GM18868 (cell line): ENCODE results near the gene PDK4.
"Not testable (repeated sequence)": the region's sequence is repeated elsewhere in the genome, so short reads cannot be mapped to it uniquely, and the experiment has no call there.

Experiments used
- ATAC-seq: cut with Tn5 transposase; IDR thresholded peaks from one replicate; pipeline ENCODE4 v1.9.1; 2021; ENCODE audit warnings: mild to moderate bottlenecking, moderate library complexity; ENCODE audit not compliant: unreplicated experiment

The PDK4 gene

DNA sequence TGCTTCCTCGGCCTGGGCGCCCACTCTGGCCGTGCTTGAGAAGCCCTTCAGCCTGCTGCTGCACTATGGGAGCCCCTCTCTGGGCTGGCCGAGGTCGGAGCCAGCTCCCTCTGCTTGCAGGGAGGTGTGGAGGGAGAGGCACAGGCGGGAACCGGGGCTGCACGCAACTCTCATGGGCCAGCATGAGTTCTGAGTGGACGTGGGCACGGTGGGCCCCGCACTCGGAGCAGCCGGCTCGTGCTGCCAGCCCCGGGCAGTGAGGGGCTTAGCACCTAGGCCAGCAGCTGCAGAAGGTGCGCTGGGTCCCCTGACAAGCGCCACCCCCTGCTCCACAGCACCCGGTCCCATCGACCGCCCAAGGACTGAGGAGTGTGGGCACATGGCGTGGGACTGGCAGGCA is 9.0 kb upstream of the PDK4 start:
- ATAC-seq, result no peak

DNA sequence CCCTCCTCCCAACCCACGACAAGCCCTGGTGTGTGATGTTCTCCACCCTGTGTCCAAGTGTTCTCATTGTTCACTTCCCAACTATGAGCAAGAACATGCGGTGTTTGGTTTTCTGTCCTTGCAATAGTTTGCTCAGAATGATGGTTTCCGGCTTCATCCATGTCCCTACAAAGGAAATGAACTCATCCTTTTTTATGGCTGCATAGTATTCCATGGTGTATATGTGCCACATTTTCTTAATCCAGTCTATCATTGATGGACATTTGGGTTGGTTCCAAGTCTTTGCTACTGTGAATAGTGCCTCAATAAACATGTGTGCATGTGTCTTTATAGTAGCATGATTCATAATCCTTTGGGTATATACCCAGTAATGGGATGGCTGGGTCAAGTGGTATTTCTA is 8.5 kb upstream of the PDK4 start:
- not testable (repeated sequence) for ATAC-seq

GRCh38 chr7:95604397-95604796 is 8.1 kb upstream of the PDK4 start:
- not testable (repeated sequence) for ATAC-seq

GRCh38 chr7:95602421-95602820 is 6.1 kb upstream of the PDK4 start:
- no peak for ATAC-seq

DNA sequence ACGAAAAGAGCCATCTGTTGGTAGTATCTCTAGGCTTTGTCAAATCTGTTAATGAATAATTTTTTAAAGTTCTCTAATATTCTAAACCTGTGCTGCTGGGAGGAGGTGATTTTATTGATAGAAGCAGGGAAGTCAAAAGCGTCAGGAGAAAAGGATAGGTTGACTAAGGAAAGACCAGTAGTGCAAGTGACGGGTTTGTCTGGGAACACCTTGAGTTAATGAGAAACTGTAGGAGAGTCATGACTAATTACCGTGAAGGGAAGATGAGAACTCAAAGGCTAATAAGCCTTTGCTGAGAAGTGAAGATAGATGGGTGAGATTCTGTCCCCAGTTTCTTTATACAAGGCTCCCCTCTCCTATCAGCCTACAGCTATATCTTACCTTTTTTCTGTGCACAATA is 5.0 kb upstream of the PDK4 start:
- ATAC-seq, result no peak

- no peak for ATAC-seq
Observed at GRCh38 chr7:95599069-95599468, 2.8 kb upstream of the PDK4 start.

- ATAC-seq, result no peak
Observed at GRCh38 chr7:95598511-95598910, 2.2 kb upstream of the PDK4 start.

GRCh38 chr7:95595746-95596197 is 544 bp downstream of the PDK4 start:
- no peak for ATAC-seq

DNA sequence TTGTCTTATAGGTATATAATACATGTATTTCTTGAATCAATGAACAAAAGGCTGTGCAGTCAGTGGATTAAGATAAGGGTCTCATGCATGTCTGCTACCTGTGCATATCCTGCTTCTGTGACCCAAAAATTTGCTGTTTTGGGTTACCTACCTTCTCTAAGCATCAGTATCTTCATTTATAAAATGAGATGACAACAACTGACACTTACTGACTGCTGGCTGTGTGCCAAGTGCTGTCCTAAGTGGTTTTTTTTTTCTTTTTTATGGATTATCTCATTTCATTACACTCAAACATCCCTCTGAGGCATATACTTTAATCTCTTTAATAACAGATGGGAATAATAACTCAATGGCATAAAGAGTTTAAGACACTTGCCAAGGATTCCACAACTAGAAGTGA is 2.1 kb downstream of the PDK4 start:
- ATAC-seq, result no peak

DNA sequence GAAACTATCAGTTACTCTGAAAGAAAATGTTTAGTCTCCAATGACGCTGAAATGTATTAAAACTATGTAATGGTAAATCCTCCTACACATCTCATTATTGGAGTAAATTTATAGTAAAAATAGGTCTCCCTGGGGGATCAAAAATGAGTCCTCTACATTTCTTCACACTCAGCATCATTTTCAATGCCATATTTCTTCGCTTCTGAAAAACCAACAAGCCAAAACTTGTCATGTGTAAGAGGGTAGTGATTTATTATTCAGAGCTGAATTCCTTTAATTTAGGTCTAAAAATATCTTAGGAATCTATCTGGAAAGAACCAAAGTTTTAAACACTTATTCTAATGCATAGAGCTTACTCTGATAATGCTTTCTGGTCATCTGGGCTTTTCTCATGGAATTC is 3.0 kb downstream of the PDK4 start:
- no peak for ATAC-seq

DNA sequence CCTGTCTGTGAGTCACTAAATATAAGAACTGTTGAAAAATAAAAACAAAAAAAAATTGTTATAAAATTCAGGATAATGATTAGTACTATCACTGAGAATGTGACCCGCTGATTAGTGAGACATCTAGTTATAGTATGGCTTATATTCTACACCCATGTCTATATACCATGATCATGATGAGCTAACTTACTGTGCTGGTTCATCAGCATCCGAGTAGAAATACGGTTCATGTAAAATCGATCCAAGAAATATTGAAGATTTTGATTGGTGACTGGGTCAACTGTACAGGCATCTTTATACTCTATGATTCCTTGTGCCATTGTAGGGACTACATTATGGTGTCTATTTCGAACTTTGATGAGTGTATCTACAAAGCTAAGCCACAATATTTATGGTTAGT is 3.7 kb downstream of the PDK4 start:
- no peak for ATAC-seq

- no peak for ATAC-seq
Observed at GRCh38 chr7:95590387-95591248, 5.7 kb downstream of the PDK4 start.

DNA sequence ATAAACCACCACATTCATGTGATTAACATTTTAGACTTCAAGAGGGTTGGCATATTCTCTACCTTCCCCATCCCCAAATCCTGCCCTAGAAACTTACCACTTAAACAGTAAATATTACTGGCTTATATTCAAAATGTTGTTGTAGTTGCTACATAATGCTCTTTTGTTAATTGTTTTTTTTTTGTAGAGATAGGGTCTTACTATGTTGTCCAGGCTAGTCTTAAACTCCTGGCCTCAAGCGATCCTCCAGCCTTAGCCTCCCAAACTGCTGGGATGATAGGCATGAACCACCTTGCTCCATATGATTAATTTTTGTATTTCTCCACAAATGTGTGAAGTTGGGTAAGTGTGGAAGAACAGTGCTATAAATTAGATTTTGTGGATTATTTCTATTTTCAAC is 6.5 kb downstream of the PDK4 start:
- no peak for ATAC-seq

- ATAC-seq, result no peak
Observed at GRCh38 chr7:95589031-95589430, 7.3 kb downstream of the PDK4 start.

- ATAC-seq, result no peak
Observed at GRCh38 chr7:95586951-95587301, 9.4 kb downstream of the PDK4 start.

- ATAC-seq, result no peak
Observed at GRCh38 chr7:95585426-95585789, 10.9 kb downstream of the PDK4 start.

DNA sequence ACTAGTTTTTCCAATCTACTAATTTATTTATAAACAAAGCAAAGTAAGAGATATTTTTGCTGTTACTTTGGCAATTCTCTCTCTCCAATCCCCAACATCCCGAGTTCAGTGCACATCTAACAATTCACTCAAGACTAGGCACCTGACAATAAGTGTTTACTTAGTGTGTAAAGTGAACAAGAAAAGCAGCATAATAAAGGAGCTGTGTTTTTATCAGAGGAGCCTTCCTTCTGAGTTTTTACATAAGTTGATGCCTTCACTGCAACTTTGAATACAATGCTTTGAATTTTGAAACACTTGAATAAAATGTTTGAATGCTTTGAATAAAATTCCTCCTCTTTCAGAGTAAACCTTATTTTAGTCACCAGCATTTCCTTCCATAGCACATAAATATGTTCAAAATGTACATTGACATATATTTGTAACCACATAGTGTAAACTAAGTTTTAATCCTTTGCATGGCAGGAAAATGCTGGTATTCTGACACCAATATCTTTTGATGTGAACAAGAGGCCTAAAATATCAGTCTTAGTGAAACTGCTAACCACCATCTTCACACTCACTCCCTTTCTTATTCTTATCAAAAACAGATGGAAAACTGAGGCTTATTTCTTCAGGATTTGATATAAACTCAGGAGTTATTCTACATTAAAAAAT is 11.4 kb downstream of the PDK4 start:
- ATAC-seq, result no peak

DNA sequence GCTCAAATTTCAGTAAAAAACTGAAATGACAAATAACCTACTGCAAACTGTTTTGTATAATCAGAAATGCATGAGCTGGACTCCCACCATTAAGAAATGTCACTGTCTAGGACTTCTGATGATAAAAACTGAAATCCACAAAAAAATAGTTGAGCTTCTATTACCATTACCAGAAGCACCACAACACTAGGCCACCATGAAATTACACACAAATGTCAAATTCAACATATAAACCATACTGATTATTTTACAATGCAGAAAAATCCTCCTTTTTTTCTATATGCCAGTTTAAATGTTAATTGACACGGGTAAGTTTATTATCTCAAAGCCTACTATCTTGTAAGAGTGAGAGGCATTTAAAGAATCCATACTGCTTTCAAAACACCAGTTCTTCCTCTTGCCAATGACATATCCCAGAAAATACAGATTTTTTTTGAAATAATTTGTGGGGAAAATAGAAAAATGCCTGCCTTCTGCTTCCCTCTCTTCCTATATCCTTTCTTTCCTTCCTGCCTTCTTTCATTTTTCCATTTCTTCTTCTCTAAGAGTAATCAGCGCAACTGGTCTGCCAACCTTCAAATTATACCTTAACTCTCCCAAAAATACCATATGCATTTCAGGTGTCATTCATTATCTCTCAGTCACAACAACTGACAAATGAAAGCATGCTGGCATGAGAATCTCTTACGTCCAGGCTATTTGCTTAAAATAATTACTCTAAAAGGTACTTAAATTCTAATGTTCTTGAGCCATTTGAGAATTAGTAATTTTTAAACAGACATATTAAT is 12.3 kb downstream of the PDK4 start:
- no peak for ATAC-seq

GRCh38 chr7:95582578-95583293 is 13.6 kb downstream of the PDK4 start:
- ATAC-seq, result no peak

DNA sequence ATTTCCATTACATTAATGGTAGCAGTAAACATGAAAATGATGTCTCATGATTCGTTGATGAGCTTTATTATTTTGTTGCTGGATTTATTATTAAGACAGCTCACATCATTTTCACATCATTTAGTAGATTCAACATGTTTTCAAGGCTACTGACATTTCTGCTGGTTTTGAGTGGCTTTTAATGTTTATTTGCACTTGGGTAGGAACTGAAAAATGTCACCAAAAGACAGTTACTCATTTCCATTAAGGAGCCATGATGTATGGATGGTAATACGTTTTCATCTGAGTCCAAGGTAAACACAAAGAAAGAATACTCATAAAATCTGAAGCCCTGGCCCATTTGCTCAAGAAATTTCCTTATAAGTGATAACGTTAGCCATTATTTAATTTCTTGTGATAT is 14.8 kb downstream of the PDK4 start:
- no peak for ATAC-seq

DNA sequence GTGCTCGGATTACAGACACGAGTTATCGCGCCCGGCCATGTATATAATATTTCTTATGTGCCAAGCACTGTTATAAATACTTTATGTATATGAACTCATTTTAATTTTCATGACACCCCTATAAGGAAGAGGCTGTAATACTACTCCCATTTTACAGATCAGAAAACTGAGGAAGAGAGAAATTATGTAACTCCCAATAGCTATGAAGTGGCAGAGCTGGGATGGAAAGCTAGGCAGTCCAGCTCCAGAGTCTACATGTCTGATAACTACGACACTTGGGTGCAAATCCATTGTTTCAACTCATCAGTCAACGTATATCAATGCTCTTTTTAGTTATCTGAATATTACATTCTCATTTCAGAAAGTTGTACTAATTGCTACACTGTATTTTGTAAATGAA is 17.0 kb downstream of the PDK4 start:
- ATAC-seq, result no peak
